ENCODE data around the gene PADI3.

Gene PADI3

DNA sequence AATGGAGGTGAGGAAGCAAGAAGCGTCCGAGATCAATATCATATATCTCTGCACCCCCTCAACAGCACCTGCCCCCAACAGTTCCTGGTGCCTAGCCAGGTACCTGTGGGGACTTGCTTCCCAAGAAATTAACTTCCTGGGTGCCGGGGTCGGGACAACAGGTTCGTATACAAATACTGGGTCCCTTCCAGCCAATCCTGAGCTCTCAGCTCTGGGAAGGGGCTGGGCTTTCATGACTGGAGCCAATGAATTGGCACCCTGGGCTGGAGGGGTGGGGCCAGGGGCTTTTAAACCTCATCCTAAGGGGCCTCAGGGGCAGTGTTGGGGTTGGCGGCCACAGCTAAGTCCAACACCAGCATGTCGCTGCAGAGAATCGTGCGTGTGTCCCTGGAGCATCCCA is at the start of gene PADI3:
PADI3 (plus strand) TSS at position 318 of the 400 bp plus-strand sequence; CDS start at position 358, 40 bp downstream.
- no peak for DNase-seq (ENCODE audit: low read depth in 3 of 3)

GRCh38 chr1:17199267-17200044 is 49.4 kb upstream of the PADI3 start:
- DNase-seq (ENCODE audit: low read depth in 3 of 3): no peak

DNA sequence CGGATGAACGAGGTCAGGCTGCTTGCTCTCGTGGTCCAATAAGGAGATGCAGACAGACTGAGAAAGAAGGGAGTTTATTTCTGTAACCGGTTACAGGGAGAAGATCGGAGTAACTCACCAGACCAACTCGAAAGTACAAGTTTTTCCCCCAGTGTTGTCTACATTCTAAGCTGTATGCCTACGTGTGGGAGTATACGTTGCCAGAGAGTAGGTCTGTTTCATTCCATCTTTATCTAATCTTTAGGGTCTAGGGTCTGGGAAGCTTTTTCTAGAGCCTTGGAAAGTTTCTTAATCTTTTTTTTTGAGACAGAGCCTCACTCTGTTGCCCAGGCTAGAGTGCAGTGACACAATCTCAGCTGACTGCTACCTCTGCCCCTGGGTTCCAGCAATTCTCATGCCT is 48.7 kb upstream of the PADI3 start:
- no peak for DNase-seq (ENCODE audit: low read depth in 3 of 3)

- no peak for DNase-seq (ENCODE audit: low read depth in 3 of 3)
Observed at GRCh38 chr1:17200756-17201155, 48.1 kb upstream of the PADI3 start.

- no peak for DNase-seq (ENCODE audit: low read depth in 3 of 3)
Observed at GRCh38 chr1:17201201-17202021, 47.5 kb upstream of the PADI3 start.

- DNase-seq (ENCODE audit: low read depth in 3 of 3): no peak
Observed at GRCh38 chr1:17204546-17205440, 44.1 kb upstream of the PADI3 start, which contains the start of gene PADI1. PADI1 (plus strand) TSS chr1:17205128; CDS start chr1:17205218, 90 bp downstream.

- no peak for DNase-seq (ENCODE audit: low read depth in 3 of 3)
Observed at GRCh38 chr1:17205652-17206051, 43.2 kb upstream of the PADI3 start.

DNA sequence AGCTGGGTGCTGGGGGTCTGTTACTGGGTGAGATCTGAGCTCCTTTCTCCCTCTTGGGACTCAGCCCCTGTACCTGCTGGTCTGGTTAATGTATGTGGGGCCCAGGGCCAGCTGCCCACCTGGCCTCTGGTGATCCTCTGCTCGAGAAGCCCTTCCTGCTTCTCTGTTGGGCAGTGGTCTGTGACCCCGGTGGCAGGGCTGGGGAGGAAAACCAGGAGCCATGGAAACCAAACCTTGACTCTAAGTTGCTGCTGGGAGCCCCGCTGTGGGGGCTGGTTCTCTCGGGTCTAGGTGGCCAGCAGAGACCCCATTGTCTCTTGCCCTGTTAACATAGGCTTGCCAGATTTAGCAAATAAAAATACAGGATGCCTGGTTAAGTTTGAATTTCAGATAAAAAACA is 42.7 kb upstream of the PADI3 start:
- DNase-seq (ENCODE audit: low read depth in 3 of 3): no peak

- DNase-seq (ENCODE audit: low read depth in 3 of 3): no peak
Observed at GRCh38 chr1:17207046-17207445, 41.9 kb upstream of the PADI3 start.

DNA sequence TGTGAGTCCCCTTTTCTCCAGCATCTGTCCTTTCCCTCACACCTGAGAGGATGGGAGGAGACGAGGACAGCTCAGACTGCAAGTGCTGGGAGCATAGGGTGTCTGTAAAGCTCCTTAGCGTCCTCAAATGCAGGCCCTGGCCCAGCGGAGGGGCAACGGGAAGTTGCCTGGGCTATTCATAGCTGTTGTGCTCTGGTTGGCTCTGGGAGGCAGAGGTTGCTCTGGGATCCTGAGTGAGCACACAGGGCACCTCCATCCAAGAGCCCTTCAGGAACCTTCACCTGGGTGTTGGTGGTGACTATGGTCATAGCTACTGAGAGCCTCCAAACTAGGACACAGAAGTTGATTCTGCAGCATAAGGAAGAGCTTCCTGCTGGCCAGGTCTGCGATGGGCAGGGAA is 41.4 kb upstream of the PADI3 start:
- DNase-seq (ENCODE audit: low read depth in 3 of 3): no peak

- peak; percentile 30 to 60 (median 39) for DNase-seq (ENCODE audit: low read depth in 3 of 3)
Observed at GRCh38 chr1:17207966-17208418, 40.9 kb upstream of the PADI3 start.

- DNase-seq (ENCODE audit: low read depth in 3 of 3): no peak
Observed at GRCh38 chr1:17208546-17208945, 40.4 kb upstream of the PADI3 start.

- DNase-seq (ENCODE audit: low read depth in 3 of 3): no peak
Observed at GRCh38 chr1:17209430-17209829, 39.5 kb upstream of the PADI3 start.

DNA sequence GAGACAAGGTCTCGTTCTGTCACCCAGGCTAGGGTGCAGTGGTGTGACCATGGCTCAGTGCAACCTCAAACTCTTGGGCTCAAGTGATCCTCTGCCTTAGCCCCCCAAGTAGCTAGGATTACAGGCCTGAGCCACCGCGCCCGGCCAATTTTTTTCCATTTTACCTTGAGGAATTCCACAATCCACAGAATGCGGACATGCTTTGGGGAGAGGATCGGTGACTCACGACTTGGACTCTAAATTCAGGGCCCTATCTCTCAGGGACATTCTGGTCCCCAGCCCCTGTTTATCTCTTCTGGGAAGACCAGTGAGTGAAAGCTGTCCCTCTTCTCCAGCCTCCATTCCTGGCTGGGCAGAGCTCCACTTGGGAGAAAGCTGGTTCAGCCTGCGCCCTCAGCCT is 38.7 kb upstream of the PADI3 start:
- DNase-seq (ENCODE audit: low read depth in 3 of 3): no peak

DNA sequence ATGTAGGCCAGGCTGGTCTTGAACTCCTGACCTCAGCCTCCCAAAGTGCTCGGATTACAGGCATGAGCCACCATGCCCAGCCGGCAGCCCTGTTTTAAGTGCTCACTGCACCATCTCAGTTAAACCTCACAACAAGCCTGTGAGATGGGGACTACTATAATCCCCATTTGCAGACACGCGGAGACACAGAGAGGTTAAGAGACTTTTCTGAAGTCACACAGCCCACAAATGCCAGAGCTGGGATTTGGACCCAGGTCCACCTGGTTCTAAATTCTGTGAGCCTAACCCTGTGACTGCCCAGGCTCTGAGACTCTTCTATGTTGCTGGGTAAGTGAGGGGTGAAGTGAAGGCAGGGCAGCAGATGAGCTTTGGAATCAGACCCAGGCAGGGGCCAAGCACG is 37.5 kb upstream of the PADI3 start:
- DNase-seq (ENCODE audit: low read depth in 3 of 3): no peak

- no peak for DNase-seq (ENCODE audit: low read depth in 3 of 3)
Observed at GRCh38 chr1:17212009-17212408, 36.9 kb upstream of the PADI3 start.

DNA sequence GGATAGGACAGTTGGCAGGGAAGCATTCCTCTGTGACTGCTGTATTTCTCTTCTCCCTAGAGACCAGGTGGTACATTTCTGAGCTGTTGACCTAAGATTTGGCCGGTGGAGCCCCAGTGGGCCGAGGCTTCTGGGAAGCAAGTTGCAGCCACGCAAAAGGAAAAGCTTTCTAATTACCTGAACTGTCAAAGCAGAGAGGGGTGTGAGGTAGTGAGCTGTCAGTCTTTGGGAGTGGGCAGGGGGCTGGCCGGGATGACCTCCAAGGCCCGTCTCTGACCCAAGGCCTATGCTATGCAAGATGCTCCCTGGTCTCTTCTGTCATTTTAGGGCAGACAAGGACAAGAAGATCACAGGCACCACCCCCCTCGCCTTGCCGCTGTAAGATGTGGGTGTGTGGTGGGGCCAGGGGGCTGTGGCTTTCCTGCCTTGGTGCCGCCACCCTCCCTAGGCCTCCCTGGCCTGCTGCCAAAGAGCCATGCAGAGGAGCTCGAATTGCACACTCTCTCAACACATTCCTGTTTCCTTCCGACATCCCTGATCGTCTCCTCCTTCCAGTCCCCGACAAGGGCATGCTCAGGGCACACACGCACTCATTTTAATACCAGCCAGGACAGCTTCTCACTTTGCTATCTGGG is 36.3 kb upstream of the PADI3 start:
- DNase-seq (ENCODE audit: low read depth in 3 of 3): peak; percentile 15 to 62 (median 19)

DNA sequence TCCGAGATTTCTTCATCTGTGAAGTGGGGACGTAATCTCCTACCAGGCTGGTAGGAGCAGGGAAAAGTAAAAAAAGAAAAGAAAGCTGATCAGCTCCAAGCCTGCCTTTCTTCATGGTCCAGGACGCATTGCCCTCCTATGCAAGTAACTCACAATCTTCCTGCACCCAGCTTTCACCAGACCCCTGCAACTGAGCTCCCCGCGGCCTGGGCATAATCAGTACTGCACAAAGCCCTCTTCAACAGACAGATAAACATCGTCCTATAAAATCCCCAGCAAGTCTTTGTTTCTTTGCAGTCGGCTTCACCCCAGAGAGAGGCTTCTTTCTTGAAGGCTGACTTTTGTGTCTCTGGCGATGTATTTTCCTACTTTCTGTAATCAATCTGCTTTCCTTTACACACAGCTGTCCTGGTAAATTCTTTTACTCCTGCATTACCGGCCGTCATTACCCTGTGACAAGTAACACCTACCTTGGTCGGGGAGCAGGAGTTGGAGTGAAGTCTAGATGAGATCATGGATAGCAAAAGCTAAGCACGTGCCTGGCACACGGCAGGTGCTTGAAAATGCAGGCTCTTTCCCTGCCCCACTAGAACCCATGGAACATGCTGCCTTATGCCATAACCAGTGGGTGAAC is 35.6 kb upstream of the PADI3 start:
- DNase-seq (ENCODE audit: low read depth in 3 of 3): no peak

DNA sequence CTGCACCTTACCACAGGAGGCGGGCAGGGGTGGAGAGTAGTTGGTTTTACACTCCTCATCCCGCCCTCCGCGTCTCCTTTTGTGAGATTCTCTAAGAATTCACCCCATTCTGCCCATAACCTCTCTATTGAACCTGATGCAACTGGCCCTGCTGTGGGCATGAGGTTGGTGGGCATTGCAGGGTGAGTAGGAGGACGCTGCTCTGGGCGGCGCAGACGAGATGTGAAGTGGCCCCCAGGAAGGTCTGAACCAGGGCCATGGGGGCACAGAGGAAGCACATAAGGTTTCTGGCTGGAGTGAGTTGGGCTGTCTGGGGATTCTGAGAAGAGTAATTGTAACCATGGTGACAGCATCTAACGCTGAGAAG is 35.1 kb upstream of the PADI3 start:
- no peak for DNase-seq (ENCODE audit: low read depth in 3 of 3)

- DNase-seq (ENCODE audit: low read depth in 3 of 3): no peak
Observed at GRCh38 chr1:17214876-17215544, 33.9 kb upstream of the PADI3 start.
